Measurements from ENCODE around the gene VPS26C. TPM values are rescaled to one million over a fixed set of nuclear protein-coding genes. Genes with fewer than 3 reads are reported as not detected.

Gene VPS26C
- total RNA-seq: 38.0 and 49.4 TPM in 2 replicates

DNA sequence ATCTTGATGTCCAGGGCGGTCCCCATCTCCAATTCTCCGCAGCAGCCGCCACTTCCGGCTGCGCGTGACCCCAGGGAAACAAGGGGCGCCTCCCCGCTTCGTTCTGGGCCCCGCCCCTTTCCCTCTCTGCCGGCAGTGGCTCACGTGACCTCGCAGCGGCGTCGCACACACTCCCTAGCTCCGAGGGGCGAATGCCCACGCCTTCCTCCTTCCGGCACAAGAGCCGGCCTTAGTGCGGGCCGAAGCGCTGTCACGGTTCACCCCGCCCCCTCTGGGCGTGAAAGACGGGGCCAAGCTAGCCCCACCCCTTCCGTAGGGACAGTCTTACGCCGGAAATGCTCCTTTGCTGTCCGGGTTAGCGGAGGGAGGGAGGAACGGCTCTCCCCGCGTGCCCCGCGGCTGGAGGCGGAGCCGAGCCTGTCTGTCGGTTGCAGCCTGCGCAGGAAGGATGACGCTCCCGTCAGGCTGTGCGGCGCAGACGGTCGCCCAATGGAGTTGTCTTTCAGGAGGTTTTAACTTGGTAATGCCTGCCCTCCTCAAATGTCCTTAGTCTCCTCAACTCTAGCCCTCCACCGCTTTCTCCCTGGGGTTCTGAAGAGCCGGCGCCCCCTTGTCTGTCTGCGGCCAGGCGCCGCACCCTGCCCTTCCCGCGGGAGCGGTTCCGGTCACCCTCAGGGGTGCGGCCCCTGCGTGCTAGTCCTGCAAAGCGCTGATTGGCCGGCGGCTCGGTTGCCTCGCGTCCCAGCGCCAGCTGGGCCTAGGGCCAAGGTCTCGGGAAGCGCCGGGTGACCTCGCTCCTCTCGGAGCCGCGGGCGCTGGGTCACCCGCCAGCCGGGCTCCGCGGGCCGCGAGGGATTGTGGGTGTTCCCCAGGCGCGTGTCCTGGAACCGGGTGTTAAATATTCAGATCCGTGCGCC lies at the start of gene VPS26C:
Gene VPS26C (minus strand): TSS at position 66 of the 917 bp plus-strand sequence. CDS start 40 bp downstream, at position 26.

Other genes starting within 250 kb of the VPS26C start
- 12.1 and 13.4 TPM in 2 replicates for gene PIGP, start 194.3 kb downstream of the VPS26C start, total RNA-seq
- 89.3 and 134 TPM in 2 replicates for gene TTC3, start 194.1 kb downstream of the VPS26C start, total RNA-seq
- gene DYRK1A, start 99.4 kb upstream of the VPS26C start, total RNA-seq: 26.9 and 35.2 TPM in 2 replicates